ENCODE results near the gene HDAC3. TPM values are rescaled to one million over a fixed set of nuclear protein-coding genes. Genes with fewer than 3 reads are reported as not detected.

HDAC3 gene
- total and polyA plus RNA-seq, 4 donors, result 35.1 to 62.5 (median 46.7) TPM

GRCh38 chr5:141637123-141637766 lies 596 bp upstream of the HDAC3 start:
- ATAC-seq (ENCODE audit: insufficient read depth, low FRiP score), result peak; percentile 20
- Histone ChIP-seq H3K9ac (ENCODE audit: insufficient read depth in 1 of 2, low read length in 2 of 2) (peak overlapping the region in 1 of 2 donors; percentile 91), H3K36me3 (ENCODE audit: control insufficient read depth in 4 of 4, insufficient read depth in 4 of 4, low read length in 4 of 4) (peaks cover 0 to 7% (median 6%) of the 10 kb centered on the region in 4 donors), H3K27me3 (ENCODE audit: control insufficient read depth in 3 of 3, insufficient read depth in 3 of 3, low read length in 2 of 3) (peaks cover 0 to 15% (median 14%) of the 10 kb centered on the region in 3 donors), H3K9me3 (ENCODE audit: control insufficient read depth in 4 of 4, insufficient read depth in 3 of 4, low read length in 3 of 4) (no peaks in the 10 kb centered on the region), H3K4me3 (peak overlapping the region; percentile 77), H3K27ac (ENCODE audit: low read depth in 1 of 2, low read length in 1 of 2) (peak overlapping the region in 1 of 2 donors; percentile 34), H3K4me1 (ENCODE audit: control insufficient read depth in 5 of 5, insufficient read depth in 5 of 5, low read length in 5 of 5) (peaks cover 0 to 23% (median 8%) of the 10 kb centered on the region in 5 donors)
- 1% methylated on average over 35 to 63 of the region's 63 CpGs for WGBS, 2 donors
- TF ChIP-seq CTCF (IDR thresholded peaks at IDR 0.05; ENCODE audit: control extremely low read depth, extremely low read depth), result no peak
- DNase-seq, result peak in 1 of 3 donors; percentile 13

- peak overlapping the region; percentile 34 to 82 for H3K27ac ChIP-seq (ENCODE audit: low read depth in 1 of 2, low read length in 1 of 2)
- WGBS, 2 donors, result 6 to 19% methylated on average over 4 of the region's 4 CpGs
- peaks cover 0 to 23% (median 8%) of the 10 kb centered on the region in 5 donors for H3K4me1 ChIP-seq (ENCODE audit: control insufficient read depth in 5 of 5, insufficient read depth in 5 of 5, low read length in 5 of 5)
- DNase-seq, result no peak
- peaks cover 0 to 15% (median 14%) of the 10 kb centered on the region in 3 donors for H3K27me3 ChIP-seq (ENCODE audit: control insufficient read depth in 3 of 3, insufficient read depth in 3 of 3, low read length in 2 of 3)
- TF ChIP-seq CTCF (IDR thresholded peaks at IDR 0.05; ENCODE audit: control extremely low read depth, extremely low read depth), result no peak
- H3K4me3 ChIP-seq, result peak overlapping the region; percentile 77
- no peaks in the 10 kb centered on the region for H3K9me3 ChIP-seq (ENCODE audit: control insufficient read depth in 4 of 4, insufficient read depth in 3 of 4, low read length in 3 of 4)
- ATAC-seq (ENCODE audit: insufficient read depth, low FRiP score), result no peak
- peaks cover 0 to 6% (median 3%) of the 10 kb centered on the region in 4 donors for H3K36me3 ChIP-seq (ENCODE audit: control insufficient read depth in 4 of 4, insufficient read depth in 4 of 4, low read length in 4 of 4)
- peak overlapping the region; percentile 91 to 93 for H3K9ac ChIP-seq (ENCODE audit: insufficient read depth in 1 of 2, low read length in 2 of 2)
Observed at GRCh38 chr5:141636106-141636412, 590 bp downstream of the HDAC3 start.

GRCh38 chr5:141635646-141636045 lies 1.0 kb downstream of the HDAC3 start:
- no peak overlapping the region for H3K4me3 ChIP-seq
- H3K36me3 ChIP-seq (ENCODE audit: control insufficient read depth in 4 of 4, insufficient read depth in 4 of 4, low read length in 4 of 4), result peaks cover 0 to 6% (median 2%) of the 10 kb centered on the region in 4 donors
- H3K27me3 ChIP-seq (ENCODE audit: control insufficient read depth in 3 of 3, insufficient read depth in 3 of 3, low read length in 2 of 3), result peaks cover 0 to 15% (median 14%) of the 10 kb centered on the region in 3 donors
- TF ChIP-seq CTCF (IDR thresholded peaks at IDR 0.05; ENCODE audit: control extremely low read depth, extremely low read depth), result no peak
- H3K27ac ChIP-seq (ENCODE audit: low read depth in 1 of 2, low read length in 1 of 2), result no peak overlapping the region
- WGBS, 2 donors, result 71 to 81% methylated on average over 7 of the region's 7 CpGs
- peak overlapping the region in 1 of 2 donors; percentile 93 for H3K9ac ChIP-seq (ENCODE audit: insufficient read depth in 1 of 2, low read length in 2 of 2)
- H3K4me1 ChIP-seq (ENCODE audit: control insufficient read depth in 5 of 5, insufficient read depth in 5 of 5, low read length in 5 of 5), result peaks cover 0 to 23% (median 8%) of the 10 kb centered on the region in 5 donors
- no peaks in the 10 kb centered on the region for H3K9me3 ChIP-seq (ENCODE audit: control insufficient read depth in 4 of 4, insufficient read depth in 3 of 4, low read length in 3 of 4)
- no peak for ATAC-seq (ENCODE audit: insufficient read depth, low FRiP score)
- no peak for DNase-seq
